ENCODE results near the gene ABLIM3.

GRCh38 chr5:149211566-149211965 is 70.3 kb downstream of the ABLIM3 start:
- TF ChIP-seq CTCF (IDR thresholded peaks at IDR 0.05) (no peak), POLR2A (IDR thresholded peaks at IDR 0.05) (no peak), EP300 (IDR thresholded peaks at IDR 0.05) (no peak)
